ENCODE measurements around the gene SPINDOC.

SPINDOC gene

GRCh38 chr11:63833048-63833447, 19.8 kb downstream of the SPINDOC start:
- DNase-seq (ENCODE audit: low spot score): no peak

- DNase-seq (ENCODE audit: low spot score): no peak
Observed at GRCh38 chr11:63834535-63835157, 21.4 kb downstream of the SPINDOC start.

- no peak for DNase-seq (ENCODE audit: low spot score)
Observed at GRCh38 chr11:63835158-63835545, 21.9 kb downstream of the SPINDOC start.

DNA sequence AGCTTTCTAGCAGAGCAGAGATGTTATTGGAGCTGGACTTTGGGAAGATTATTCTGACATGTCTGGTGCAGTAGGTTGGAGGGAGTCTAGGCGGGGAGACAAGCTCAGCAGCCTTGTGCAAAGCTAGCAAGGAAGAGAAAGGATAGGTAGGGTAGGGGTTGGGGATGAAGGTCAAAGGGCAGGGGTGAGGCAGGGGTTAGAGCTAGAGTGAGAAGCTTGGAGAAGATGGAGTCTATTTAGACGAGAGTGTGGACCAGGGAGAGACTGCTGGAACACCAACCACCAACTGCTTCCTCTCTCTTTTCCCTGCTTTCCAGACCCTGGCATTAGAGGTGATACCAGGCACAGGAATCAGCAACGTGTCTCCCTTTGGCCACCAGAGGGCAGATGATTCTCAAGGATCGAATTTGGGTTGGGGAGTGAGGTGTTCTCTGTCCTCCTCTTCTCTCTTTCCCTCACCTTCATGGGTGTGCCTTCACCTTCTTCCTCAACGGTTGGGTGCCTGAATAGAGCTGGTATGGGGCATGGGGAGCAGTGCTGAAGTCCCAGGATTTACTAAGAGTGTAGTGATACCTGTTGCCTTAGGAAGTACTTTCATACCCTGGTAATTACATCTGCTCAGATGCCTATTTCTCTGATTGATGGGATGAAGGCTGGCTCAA, 23.9 kb downstream of the SPINDOC start:
- peak; percentile 84 for DNase-seq (ENCODE audit: low spot score)

DNA sequence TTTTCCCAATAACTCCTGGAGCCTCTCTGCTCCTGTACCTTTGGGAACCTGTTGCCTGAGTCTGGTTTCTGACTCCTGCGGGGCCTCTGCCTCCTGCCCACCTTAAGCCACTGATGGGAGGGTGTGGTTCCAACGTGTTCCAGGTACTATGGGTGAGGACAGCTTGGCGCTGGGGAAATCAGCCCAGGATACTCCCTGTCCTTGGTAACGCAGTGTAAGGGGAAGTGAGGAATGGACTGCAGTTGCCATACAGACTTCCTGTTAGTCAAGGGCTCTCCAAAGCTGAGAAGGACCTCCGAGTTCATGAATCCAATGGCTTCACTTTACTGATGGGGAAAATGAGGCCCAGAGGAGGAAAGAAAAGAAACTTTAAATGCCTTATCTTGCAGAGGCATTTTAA, 24.5 kb downstream of the SPINDOC start:
- no peak for DNase-seq (ENCODE audit: low spot score)

GRCh38 chr11:63838150-63838677, 25.0 kb downstream of the SPINDOC start:
- DNase-seq (ENCODE audit: low spot score): no peak

DNA sequence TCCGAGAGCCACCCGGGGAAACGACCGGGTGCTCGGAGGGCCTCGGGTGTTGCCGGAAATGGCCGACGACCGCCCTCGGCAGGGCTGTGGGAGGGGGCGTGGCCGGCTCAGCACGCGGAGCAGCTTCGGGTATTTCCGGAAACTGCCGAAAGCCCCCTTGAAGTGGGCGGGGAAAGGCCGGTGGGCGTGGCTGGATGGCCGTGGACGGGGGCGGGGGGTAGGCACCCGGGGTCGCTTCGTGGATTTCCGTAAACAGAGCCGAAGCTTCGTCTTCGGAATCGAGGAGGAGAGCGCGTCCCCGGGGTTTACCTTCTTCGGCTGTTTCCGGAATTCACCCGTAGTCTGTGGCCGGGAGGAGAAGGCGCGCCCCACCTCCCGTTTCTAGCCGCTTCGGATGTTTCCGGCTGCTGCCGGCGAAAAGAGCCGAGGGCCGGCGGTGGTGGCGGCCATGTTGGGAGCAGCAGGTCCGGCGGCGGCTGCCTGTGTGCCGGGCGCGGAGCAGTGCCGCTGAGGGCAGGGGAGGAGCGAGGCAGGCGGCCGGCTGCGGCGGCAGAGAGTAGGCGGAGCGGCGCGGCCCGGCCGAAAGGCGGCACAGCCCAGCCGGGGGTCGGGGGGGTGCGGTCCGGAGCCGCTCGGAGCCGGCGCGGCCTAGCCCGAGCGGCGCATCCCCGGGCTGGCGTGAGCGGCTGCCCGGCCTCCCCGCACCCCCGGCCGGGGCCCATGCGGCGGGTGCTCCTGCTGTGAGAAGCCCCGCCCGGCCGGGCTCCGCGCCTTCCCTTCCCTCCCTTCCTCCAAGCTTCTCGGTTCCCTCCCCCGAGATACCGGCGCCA, 25.6 kb downstream of the SPINDOC start, which contains the start of gene MARK2:
Gene MARK2 (plus strand): TSS at position 433 of the 830 bp plus-strand sequence. CDS start 397 bp downstream, at position 830.
- peak; percentile 99 for DNase-seq (ENCODE audit: low spot score)

- no peak for DNase-seq (ENCODE audit: low spot score)
Observed at GRCh38 chr11:63839508-63840355, 26.5 kb downstream of the SPINDOC start.

- no peak for DNase-seq (ENCODE audit: low spot score)
Observed at GRCh38 chr11:63840356-63841060, 27.3 kb downstream of the SPINDOC start.

DNA sequence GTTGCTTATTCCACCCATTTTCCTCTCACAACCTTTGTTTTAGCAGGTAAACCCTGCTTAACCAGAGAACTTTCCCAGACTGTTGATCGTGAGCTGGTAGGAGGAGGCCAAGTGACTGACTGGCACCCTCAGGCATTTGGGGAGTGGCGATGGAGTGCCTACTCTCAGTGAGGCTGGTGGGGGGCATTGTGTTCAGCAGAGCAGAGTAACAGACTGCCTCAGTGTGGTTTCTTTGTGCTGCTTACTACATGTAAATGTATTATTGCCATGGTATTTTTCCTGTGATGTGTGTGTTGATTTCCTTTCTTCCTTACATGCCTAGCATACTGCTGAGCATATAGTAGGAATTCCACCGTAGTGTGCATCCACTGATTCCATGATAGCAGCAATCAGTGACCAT, 28.3 kb downstream of the SPINDOC start:
- DNase-seq (ENCODE audit: low spot score): no peak

DNA sequence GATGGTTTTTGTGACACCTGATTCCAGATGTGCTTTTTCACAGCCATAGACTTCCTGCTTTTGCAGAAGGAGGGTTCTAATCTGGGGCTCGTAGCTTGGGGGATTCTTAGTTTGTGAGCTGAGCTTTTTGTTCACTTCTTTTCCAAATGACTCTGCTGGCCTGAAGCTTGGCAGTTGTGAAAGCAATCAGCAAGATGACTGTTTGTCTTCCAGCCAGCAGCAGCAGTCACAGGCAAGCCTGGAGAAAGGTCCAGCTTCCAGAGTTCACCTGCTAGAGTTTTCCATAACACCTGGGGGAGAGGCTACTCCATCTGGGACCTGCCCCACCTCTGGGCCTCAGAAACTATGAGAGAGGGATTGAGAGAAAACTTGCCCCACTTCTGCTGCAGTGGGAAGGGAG, 29.8 kb downstream of the SPINDOC start:
- DNase-seq (ENCODE audit: low spot score): no peak

DNA sequence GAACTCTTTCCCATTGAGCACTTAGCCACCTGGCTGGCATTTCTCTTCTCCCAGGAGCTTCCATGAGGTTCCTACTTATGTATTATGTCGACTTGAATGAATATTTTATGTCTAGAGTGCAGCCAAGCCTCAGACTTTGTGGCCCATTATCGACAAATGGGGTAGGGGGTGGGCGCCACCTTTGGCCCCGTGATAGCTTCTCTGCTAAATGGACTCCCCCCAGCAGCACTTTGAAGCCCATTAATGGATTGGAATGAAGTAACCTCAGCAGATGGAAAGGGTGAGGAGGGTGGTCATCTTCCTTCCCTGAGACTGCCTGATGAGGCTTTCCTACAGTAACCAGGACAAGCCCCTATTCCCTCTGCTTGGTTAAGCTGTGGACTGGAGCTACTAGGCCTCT, 31.6 kb downstream of the SPINDOC start:
- DNase-seq (ENCODE audit: low spot score): no peak

- peak; percentile 45 for DNase-seq (ENCODE audit: low spot score)
Observed at GRCh38 chr11:63845303-63845702, 32.0 kb downstream of the SPINDOC start.

DNA sequence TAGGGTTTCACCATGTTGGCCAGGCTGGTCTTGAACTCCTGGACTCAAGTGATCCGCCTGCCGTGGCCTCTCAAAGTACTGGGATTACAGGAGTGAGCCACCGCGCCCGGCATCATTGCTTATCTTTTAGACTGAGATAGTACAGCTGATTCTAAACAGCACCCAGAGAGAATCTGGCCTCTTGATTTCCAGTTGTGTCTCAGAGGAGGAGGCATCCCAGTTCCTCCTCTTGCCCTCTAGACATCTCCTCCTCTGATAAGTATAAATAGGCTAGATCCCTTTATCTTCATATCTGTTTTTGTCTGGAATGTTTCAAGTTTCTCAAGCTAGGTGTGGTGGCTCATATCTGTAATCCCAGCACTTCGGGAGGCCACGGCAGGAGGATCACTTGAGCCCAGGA, 32.7 kb downstream of the SPINDOC start:
- DNase-seq (ENCODE audit: low spot score): no peak

GRCh38 chr11:63846897-63847296, 33.6 kb downstream of the SPINDOC start:
- no peak for DNase-seq (ENCODE audit: low spot score)

DNA sequence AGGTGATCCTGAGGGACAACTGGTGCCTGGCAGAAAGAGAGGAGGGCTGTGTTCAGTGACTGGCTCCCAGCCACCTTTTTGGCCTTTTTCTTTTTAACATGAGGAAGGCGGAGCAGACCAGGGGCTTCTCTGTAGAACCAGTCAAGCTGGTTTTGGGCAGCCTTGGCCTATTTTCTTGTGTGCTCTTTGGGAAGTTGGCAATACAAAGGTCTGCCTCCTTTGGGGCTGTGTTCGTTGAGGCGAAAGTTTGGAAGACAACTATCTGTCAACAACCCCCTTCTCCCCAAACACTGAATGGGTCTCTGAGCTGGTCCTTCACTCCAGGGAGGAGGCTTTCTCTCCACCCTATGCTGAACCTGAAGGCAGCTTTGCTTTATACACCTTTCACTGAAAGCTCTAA, 34.1 kb downstream of the SPINDOC start:
- no peak for DNase-seq (ENCODE audit: low spot score)

GRCh38 chr11:63849691-63850090, 36.4 kb downstream of the SPINDOC start:
- DNase-seq (ENCODE audit: low spot score): no peak

DNA sequence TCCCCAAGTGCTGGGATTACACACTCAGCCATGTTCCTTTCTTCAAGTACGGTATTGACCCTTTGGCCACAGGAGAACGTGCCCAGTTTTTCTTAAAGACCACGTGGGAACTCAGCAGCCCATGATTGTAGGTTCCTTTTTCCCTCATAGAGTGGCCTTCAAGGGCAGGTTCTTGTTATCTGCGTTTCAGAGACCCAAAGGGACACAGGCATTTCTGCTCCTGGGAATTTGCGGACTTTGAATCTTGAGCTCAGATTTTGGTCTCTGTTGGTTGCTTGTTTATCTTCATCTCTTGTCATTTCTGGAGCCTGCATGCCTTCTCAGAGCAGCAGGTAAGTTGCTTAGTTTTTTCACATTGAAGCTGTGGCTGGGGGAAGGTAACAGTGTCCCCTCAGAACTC, 37.7 kb downstream of the SPINDOC start:
- no peak for DNase-seq (ENCODE audit: low spot score)

- no peak for DNase-seq (ENCODE audit: low spot score)
Observed at GRCh38 chr11:63851364-63851763, 38.1 kb downstream of the SPINDOC start.

DNA sequence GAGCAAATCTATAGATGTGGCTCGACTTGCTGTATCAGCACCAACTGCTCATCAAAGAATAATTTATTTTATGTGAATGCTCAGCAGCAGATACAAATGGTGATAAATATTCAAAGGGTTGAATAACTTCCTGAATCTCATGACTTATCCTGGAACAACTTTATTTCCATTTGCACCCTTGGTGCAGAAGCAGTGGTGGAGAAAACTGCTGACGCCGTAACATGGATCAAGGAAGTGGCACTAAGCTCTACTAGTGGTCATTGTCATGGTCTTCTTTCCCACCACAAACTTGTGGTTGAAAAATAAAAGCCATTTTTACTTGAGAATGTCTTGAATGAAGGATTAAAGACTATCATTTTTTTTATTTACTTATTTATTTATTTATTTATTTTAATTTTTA, 40.2 kb downstream of the SPINDOC start:
- DNase-seq (ENCODE audit: low spot score): no peak

DNA sequence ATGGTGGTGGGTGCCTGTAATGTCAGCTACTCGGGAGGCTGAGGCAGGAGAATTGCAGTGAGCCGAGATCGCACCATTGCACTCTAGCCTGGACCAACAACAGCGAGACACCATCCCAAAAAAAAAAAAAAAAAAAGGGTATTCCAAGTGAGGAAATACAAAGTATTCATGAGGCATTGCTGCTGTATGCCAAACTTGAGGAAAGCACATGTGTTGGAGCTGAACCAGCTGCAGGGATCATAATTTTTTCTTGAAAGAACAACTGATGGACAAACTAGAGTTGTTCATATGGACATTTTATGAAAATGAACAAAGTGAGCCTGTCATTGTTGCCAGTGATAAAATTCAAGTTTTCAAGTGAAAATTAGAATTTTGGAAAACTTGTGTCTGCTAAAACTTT, 41.4 kb downstream of the SPINDOC start:
- DNase-seq (ENCODE audit: low spot score): no peak
